ENCODE data around the gene PI16. TPM values are rescaled to one million over a fixed set of nuclear protein-coding genes. Genes with fewer than 3 reads are reported as not detected.

PI16 gene
- total RNA-seq, 1 experiment from 2014 or later: 0.17 TPM

GRCh38 chr6:36926708-36927513 is 27.6 kb upstream of the PI16 start:
- no peaks in the 10 kb centered on the region for H3K27me3 Mint-ChIP-seq (ENCODE audit: low read depth)
- H3K4me1 Mint-ChIP-seq: peaks cover 4% of the 10 kb centered on the region
- no peak for ATAC-seq
- no peaks in the 10 kb centered on the region for H3K36me3 Mint-ChIP-seq
- POLR2A ChIA-PET: no interaction called here
- no peaks in the 10 kb centered on the region for H3K9me3 Mint-ChIP-seq
- CTCF ChIA-PET: interaction anchor here (1.0 to 2.0 kb wide), 4 partner anchors 8 to 161 kb away, joined by 4 to 6 read pairs (median 4); no protein-coding TSS in a partner anchor
- no peak overlapping the region for H3K27ac Mint-ChIP-seq
- no peak for DNase-seq (ENCODE audit: low spot score)
- no peak overlapping the region for H3K4me3 Mint-ChIP-seq
- TF ChIP-seq ZNF423 (CRISPR knock-in tag; IDR thresholded peaks at IDR 0.05) (no peak), ETV6 (CRISPR knock-in tag; IDR thresholded peaks at IDR 0.05) (no peak), E2F5 (CRISPR knock-in tag; IDR thresholded peaks at IDR 0.05) (no peak), AFF4 (CRISPR knock-in tag; IDR thresholded peaks at IDR 0.05; ENCODE audit: borderline replicate concordance) (no peak), ATF3 (CRISPR knock-in tag; conservative IDR thresholded peaks at IDR 0.05) (no peak), RELA (CRISPR knock-in tag; IDR thresholded peaks at IDR 0.05; ENCODE audit: borderline replicate concordance) (no peak), PRRX2 (CRISPR knock-in tag; IDR thresholded peaks at IDR 0.05) (no peak), ZNF281 (CRISPR knock-in tag; IDR thresholded peaks at IDR 0.05) (no peak), MAX (CRISPR knock-in tag; IDR thresholded peaks at IDR 0.05) (no peak), HMGXB4 (CRISPR knock-in tag; IDR thresholded peaks at IDR 0.05) (no peak), ZBTB43 (CRISPR knock-in tag; IDR thresholded peaks at IDR 0.05) (no peak), ELF4 (CRISPR knock-in tag; IDR thresholded peaks at IDR 0.05; ENCODE audit: low read depth) (no peak), PREB (CRISPR knock-in tag; IDR thresholded peaks at IDR 0.05; ENCODE audit: borderline replicate concordance) (no peak), MYBL2 (CRISPR knock-in tag; IDR thresholded peaks at IDR 0.05) (no peak), MXD4 (CRISPR knock-in tag; IDR thresholded peaks at IDR 0.05; ENCODE audit: borderline replicate concordance) (no peak), ZNF121 (CRISPR knock-in tag; IDR thresholded peaks at IDR 0.05) (no peak), OVOL2 (CRISPR knock-in tag; IDR thresholded peaks at IDR 0.05; ENCODE audit: borderline replicate concordance) (no peak), ARID4B (CRISPR knock-in tag; IDR thresholded peaks at IDR 0.05; ENCODE audit: borderline replicate concordance) (no peak), KAT7 (CRISPR knock-in tag; IDR thresholded peaks at IDR 0.05; ENCODE audit: borderline replicate concordance) (no peak)
